HG02981 (cell line): ENCODE results near the gene SLC22A4.

Source experiments
- ATAC-seq: cut with Tn5 transposase; IDR thresholded peaks from one replicate; pipeline ENCODE4 v1.9.1; 2021; ENCODE audit warnings: mild to moderate bottlenecking, moderate library complexity; ENCODE audit not compliant: unreplicated experiment

The SLC22A4 gene

DNA sequence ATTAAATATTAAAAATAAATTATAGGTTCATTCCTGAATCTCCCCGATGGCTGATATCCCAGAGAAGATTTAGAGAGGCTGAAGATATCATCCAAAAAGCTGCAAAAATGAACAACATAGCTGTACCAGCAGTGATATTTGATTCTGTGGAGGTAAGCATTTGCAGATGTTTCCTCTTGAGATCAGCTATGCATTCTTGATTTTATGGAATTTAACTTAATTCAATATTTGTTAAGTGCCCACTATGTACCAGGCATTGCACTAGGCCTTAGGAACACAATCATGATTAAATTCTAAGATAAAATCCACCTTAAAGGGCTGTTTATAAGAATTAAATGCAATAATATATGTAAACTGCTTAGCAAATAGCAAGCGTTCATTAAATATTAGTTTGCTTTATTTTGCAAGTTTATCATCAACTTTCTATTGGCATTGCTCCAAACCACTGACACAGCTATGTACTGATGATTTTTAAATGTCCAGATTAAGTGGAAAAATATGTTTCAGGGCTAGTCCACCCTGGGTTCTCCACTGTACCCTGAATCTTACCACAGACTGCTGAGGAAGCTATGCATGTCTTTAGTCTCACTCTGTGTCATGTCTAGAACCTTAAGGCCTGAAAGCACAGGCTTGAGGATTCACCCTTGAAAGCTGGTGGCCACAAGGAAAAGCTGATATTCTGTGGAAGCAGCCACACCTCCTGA, 33.2 kb downstream of the SLC22A4 start:
- no peak for ATAC-seq

DNA sequence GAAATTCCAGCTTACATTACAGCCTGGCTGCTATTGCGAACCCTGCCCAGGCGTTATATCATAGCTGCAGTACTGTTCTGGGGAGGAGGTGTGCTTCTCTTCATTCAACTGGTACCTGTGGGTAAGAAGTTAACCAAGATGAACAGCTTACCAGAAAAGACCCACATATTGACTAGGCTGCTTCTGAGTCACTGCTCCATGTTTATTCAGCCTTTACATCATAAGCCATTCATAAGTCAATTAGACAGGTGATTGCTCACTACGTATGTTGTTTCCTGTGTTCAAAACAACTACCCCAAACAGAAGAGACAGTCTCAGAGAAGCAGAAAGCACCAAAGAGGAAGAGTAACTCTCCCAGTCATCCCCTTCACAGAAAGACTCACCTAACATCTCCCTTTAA, 40.6 kb downstream of the SLC22A4 start:
- no peak for ATAC-seq

DNA sequence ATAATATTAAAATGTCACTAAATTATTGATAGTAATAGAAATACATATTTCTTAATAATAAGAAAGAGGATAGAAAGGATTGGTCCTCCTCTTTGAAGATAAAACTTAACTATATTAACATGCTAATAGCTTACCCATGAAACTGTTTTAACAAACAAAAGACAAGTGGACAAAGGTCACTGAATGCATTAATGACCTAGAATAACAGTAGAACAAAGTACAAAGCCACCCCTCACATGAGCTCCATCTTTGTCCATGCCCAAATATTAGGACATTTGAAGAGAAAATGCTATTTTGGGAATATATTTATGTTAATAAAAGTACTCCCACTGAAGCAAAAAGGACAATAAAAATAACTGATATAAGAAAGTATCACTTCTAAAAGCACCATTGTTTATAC, 41.2 kb downstream of the SLC22A4 start:
- ATAC-seq: no peak

DNA sequence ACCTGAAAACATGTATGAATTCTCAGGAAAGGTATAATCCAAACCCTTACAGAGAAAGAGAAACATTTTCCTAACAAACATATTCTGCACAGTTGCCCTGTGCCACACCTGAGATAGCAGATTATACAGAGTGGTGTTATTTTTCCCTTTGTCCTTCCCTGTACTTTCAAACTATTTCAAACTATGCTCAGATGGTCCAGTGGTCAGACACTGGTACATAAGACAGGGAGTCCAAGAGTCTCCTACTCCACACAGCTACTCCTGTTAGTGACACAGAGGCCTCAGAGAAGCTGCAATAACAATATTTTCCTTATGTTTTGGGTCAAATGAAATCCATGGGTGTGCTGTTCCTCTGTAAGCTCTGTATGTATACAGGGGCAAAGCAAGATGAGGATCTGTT, 45.3 kb downstream of the SLC22A4 start:
- ATAC-seq: no peak

- ATAC-seq: no peak
Measured at GRCh38 chr5:132342291-132343180, 48.3 kb downstream of the SLC22A4 start.

GRCh38 chr5:132344775-132345514, 50.8 kb downstream of the SLC22A4 start:
- no peak for ATAC-seq

DNA sequence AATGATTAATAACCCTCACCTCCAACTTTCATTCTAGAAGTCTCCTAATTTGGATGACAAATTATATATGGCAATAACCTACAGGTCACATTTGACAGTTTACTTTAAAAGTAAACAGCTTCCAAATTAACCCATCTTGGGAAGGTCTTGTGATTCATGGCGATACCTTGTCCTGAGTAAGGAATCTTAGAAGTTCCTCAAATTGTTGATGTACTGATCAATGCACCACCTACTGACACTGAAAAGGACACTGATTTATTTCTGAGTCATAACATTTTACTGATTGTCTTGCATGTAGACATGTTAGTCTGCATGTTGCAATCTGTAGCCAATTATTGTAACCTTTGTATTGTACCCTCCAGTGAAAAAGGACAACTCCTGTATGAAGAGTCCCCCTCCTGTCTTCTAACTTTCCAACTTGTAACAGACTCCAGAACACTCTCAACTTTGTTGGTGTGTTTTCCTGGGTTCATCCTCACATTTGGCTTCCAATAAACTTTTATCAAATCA, 59.3 kb downstream of the SLC22A4 start:
- no peak for ATAC-seq

DNA sequence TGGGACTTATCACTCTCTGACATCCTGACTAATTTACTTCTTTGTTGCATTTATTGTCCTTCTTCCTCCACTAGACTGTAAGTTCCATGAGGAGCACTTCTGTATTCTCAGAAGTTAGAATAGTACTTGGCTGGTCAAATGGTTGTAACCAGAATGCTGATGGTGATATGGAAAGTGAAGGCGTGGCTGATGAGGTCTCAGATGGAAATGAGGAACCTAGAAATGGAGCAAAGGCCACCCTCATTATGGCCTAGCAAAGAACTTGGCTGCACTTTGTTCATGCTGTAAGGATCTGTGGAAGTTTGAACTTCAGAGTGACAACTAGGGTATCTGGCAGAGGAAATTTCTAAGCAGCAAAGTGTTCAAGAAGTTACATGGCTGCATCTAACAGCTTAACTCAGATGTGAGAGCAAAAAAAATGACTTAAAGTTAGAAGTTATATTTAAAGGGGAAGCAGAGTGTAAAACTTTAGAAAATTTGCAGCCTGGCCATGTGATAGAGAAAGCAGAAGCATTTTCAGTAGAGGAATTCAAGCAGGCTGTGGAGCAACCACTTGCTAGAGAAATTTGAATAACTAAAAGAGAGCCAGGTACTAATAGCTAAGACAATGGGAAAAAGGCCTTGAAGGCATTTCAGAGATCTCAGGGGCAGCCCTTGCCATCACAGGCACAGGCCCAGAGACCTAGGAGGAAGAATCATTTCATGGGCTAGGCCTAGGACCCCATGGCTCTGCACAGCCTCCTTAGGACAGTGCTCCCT, 60.4 kb downstream of the SLC22A4 start:
- ATAC-seq: no peak

DNA sequence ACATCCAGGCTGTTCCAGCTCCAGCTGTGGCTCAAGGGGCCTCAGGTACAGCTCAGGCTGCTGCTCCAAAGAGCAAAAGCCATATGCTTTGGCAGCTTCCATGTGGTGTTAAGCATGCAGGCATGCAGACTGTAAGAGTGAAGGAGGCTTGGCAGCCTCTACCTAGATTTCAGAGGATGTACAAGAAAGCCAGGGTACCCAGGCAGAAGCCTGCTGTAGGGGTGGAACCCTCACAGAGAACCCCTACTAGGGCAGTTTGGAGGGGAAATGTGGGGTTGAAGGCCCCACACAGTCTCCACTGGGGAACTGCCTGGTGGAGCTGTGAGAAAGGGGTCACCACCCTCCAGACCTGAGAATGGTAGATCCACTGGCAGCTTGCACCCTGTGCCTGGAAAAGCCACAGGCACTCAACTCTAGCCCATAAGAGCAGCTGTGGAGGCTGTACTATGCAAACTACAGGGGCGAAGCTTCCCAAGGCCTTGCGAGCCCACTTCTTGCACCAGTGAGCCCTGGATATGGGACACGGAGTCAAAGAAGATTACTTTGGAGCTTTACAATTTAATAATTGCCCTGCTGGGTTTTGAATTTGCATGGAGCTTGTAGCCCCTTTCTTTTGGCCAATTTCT, 61.1 kb downstream of the SLC22A4 start:
- ATAC-seq: no peak

GRCh38 chr5:132358775-132359174, 64.6 kb downstream of the SLC22A4 start:
- no peak for ATAC-seq

DNA sequence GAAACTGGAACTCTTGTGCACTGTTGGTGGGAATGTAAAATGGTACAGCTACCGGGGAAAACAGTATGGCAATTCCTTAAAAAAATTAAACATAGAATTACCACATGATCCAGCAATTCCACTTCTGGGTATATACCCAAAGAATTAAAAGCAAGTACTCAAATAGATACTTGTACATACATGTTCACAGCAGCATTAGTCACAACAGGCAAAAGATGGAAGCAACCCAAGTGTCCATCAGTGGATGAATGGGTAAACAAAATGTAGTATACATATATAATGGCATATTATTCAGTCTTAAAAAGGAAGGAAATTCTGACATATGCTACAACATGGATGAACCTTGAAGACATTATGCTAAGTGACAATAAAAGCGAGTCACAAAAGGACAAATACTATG, 67.9 kb downstream of the SLC22A4 start:
- no peak for ATAC-seq

- no peak for ATAC-seq
Measured at GRCh38 chr5:132363431-132364112, 69.4 kb downstream of the SLC22A4 start.

GRCh38 chr5:132364319-132364718, 70.1 kb downstream of the SLC22A4 start:
- no peak for ATAC-seq

DNA sequence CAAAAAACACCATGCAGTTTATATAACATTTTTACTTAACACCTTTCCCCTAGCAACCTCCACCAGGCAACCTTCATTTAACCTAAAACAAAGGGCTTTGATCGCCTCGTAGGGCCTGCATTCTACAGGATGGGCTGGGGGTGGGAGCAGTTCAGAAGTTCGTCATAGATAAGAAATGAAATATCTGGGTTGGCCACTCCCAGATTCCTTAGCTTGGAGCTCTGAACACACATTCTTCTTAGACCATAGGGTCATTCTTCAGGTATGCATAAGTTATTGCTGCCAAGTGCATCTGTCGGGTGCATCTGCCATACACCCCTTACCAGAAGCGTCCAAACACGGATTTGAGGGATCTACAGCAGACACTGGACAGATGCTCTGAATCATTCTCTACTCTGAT, 71.0 kb downstream of the SLC22A4 start:
- ATAC-seq: no peak

- ATAC-seq: no peak
Measured at GRCh38 chr5:132368186-132368585, 74.0 kb downstream of the SLC22A4 start.

DNA sequence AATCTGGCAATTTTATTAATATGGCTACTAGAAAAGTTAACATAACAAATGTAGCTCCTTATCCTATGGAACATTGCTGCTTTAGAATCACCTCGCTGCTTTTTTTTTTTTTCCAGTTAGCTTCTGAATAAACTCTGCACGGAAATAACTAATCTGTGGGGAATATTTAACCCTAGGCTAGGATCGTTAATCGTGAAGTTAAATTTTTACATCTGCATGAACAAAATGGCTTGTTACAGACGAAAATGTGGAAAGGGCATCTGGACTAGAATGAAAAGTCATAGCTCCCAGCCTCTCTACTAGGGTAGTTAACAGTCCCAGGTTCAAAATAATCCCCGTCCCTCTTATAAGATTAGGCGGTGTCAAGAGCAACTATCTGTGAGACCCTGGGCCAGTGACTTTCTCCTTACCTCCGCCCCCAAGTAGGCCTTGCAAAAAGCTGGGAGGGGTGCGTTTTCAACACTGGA, 74.8 kb downstream of the SLC22A4 start:
- ATAC-seq: peak; percentile 10

DNA sequence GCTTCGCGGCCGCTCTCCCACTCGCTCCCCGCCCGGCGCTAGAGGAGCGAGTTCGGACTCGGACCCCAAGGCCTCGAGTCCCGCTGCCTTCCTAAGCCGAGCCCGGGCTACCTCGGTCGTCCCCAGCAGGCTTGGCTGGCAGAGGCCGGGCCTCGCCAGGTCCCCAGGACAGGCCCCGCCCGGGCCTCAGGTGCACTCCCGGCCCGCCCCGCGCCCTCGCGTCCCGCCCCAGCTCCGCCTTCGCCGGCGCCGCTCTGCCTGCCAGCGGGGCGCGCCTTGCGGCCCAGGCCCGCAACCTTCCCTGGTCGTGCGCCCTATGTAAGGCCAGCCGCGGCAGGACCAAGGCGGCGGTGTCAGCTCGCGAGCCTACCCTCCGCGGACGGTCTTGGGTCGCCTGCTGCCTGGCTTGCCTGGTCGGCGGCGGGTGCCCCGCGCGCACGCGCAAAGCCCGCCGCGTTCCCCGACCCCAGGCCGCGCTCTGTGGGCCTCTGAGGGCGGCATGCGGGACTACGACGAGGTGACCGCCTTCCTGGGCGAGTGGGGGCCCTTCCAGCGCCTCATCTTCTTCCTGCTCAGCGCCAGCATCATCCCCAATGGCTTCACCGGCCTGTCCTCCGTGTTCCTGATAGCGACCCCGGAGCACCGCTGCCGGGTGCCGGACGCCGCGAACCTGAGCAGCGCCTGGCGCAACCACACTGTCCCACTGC, 75.4 kb downstream of the SLC22A4 start, which contains the start of gene SLC22A5:
Gene SLC22A5 (plus strand): TSS at position 237 of the 707 bp plus-strand sequence. CDS start 263 bp downstream, at position 500.
- peak; percentile 79 for ATAC-seq

- no peak for ATAC-seq
Measured at GRCh38 chr5:132370181-132370970, 76.2 kb downstream of the SLC22A4 start.
